ENCODE measurements around the gene TRAF3IP1.
"Not testable (repeated sequence)": the region's sequence is repeated elsewhere in the genome, so short reads cannot be mapped to it uniquely, and the experiment has no call there.

Gene TRAF3IP1

DNA sequence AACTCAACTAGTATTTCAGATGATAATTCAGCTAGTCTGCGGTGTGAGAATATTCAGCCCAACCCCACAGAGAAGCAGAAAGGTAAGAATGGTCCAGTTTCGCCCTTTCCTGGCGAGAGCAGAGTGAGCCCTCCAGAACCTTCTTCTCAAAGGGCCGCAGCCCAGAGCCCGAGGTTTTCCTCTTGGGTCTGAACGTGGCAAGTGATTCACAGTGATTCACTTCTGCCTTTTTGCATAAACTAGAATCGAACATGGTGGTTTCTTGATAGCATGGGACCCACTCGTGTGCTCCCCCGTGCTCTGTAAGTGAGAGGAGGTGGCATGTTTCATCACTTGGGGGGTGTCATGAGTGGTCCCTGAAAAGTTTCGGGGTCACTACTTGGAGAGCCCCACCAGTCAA is 24.2 kb downstream of the TRAF3IP1 start:
- no peak for DNase-seq

DNA sequence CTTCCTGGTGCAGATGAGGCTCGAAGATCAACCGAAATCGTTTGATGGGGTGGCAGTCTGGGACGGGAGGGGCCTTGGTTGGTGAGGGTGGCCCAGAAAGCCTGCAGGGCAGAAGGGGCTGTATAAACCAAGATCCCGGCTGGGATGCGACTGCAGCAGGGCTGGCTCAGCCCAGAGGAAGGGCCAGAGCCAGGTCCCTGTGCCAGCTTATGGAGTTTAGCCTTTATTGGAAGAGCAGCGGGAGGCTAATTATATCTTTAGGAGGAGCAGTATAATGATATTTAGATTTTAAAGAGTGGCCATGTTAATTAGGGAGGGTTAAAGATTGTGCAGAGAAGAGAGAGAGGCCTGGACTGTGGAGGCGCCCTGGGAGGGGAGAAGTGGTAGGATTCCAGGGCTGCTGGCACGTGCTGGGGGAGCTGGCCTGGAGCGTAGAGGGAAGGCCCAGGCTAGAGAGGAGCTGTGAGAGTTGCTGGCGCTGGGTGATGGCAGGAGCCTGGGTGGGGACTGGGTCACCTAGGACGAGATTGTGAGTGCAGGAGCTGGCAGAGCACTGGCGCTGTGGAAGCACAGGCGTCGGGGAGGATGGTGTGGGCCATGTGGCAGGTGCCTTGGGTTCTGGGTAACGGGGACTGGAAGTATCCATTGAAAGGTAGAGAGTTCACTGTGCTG is 25.1 kb downstream of the TRAF3IP1 start:
- DNase-seq = no peak

DNA sequence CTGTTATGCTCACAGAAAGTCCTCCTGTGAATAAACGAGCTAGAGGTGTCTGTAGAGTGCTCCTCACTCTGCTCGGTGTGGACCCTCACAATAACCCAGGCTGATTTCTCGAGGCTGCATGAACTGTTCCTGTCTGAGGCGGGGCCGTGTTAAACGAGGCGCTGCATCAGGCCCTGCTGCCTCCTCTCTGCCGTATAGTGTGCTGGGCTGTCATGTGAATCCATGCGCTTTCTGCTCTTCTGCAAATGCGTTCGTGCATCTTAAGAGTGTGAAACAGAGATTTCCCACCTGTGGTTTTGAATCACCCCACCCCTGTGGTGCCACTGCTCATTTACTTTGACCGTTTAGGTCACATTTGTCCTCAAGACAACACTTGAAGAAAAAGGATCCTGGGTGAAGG is 26.2 kb downstream of the TRAF3IP1 start:
- no peak for DNase-seq

DNA sequence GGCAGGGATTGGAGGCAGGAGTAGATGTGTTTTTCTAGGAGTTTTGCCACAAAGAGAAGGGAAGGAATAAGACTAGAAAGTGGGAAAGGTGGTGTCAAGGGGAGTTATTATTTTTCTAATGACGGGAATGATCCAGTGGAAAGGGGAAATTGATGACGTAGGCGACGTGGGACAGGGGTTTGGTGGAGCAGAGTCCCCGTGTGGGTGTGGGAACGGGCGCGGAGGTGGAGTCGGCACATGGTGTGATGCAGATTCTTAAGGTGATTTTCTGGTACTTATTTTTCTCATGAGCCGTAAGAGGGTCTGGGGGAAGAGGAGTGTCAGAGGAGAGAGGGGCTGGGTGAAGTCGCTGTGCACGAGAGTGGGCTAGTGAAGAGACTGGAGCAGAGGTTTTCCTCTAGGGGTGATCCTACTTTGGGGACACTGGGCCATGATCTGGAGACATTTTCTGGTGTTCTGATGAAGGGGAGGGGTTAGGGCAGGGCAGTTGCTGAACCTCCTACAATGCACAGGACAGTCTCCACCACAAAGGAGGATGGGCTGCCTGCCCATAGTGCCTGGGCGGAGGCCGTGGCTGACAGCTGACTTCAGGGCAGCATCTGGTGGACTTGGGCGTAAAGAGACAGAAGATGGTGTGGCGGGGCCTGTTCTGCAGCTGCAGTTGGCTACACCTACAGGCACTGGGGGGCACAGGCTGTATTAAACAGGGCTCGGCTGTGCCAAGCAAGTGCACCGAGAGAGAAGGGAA is 30.0 kb downstream of the TRAF3IP1 start:
- DNase-seq = no peak

DNA sequence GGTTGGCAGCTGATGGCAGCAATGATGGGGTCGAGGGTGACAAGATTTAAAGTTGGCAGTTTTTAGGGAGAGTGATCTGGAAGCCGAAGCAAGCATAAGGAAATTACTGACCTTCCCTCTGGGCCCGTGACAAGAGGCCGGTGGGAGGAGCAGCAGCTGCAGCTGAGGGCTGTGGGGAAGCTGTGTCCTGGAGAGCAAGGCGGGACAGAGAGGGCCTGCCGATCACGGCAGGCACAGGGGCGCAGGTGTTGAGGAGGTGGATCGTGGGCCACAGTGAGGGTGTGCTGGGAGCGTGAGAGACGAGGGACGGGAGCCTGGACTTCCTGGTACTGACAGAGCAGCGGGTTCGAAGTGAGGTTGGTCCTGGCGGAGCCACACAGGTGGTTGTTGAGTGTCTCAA is 31.0 kb downstream of the TRAF3IP1 start:
- no peak for DNase-seq

DNA sequence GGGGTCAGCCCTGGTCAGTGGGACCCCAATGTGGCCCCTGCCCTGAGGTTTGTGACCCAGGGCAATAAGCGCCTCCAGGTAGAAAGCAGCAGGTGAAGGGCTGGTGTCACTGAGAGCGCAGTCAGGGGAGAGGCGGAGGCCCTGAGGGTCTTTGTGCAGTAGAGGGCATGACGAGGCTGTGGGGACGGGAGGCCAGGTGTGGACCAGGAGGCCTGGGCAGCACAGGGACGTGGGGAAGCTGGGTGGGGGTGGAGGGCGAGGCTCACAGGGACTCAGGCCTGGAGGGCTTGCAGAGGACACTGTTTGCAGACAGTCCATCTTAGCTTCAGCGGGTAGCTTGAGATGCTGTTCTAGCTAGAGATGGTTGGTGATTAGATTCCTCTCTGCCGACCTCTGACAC is 32.0 kb downstream of the TRAF3IP1 start:
- no peak for DNase-seq

DNA sequence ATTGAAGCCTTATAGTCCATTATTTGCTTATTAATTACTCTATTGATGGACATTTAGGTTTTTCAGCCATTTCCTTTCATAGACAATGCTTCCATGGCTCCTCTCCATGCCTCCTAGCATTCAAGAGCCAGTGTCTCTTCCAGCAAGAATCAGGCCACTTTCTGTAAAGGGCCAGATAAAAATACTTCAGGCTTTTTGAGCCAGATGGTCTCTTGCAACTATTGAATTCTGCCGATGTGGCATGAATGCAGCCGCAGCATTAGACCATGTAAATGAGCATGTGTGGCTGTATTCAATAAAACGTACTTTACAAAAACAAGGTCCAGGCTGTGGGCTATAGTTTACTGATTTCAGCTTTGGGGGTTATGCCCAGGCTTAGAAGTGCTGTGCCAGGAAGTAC is 38.5 kb downstream of the TRAF3IP1 start:
- DNase-seq = no peak

DNA sequence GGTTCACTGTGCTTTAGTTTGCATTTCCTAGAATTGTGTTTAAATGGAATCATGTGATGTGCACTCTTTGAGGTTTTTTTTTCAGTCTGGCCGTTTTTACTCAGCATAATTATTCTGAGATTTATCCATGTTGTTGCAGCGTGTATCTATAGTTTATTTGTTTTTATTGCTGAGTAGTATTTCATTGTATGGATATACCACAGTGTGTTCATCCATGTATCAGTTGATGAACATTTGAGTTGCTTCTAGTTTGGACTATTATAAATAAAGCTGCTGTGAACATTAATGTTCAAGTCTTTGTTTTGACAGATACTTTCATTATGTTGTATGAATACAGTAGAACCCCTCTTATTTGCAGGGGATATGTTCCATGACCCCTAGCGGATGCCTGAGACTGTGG is 39.1 kb downstream of the TRAF3IP1 start:
- DNase-seq = no peak

DNA sequence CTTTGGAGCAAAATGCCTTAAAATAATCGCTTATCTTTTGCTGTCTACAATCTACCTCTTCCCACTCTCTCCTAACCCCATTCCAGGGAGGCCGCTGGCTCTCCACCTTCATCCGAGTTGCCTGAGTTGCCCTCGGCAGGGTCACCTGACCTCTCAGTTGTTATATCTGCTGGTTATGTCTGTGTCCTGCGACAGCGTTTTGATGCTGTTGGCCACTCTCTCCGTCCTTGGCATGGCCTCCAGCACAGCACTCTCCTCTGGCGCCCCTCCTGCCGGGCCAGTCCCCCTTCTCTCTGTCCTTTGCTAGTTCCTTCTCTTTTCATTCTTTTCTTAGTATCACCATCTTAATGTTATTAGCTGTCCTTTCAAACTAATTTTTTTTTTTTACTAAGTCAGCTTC is 41.6 kb downstream of the TRAF3IP1 start:
- DNase-seq = no peak

DNA sequence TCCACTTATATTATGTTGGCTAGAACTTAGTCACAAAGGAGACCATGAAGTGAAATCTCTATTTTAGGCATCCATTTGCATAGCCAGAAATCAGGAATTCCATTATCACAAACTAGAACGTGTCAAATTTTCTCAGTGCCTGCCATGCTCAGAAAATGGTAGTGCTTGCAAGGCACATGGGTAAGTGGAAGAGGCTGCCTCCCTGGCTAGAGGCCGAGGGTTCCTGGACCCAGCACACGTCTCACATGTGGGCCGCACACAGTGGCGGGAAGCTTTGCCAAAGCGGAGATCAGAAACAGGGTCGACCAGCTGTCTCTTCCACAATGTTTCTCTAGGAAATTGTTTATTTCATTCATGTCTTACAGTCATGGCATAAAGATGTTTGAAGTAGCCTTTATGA is 42.3 kb downstream of the TRAF3IP1 start:
- DNase-seq = no peak

DNA sequence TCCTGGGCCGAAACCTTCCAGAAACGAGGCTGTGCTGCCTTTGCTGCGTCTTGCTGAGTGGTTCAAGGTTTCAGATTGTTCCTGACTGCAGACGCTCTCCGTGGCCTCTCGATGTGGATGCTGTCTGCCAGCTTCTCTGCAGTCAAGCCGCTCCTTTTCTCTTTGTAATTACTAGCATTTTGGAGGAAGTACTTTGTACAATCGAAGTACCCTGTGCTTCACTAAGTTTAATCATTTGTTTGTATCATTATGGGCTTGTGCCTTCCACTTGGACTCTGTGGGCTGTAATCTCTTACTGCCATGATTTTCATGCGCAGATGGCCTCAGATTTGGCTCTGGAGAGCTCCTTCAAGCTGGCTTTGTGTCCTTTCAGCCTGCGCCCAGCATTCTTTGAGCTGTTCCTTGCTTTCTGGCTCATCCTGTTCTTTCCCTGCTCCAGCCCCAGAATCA is 49.3 kb downstream of the TRAF3IP1 start:
- no peak for DNase-seq

DNA sequence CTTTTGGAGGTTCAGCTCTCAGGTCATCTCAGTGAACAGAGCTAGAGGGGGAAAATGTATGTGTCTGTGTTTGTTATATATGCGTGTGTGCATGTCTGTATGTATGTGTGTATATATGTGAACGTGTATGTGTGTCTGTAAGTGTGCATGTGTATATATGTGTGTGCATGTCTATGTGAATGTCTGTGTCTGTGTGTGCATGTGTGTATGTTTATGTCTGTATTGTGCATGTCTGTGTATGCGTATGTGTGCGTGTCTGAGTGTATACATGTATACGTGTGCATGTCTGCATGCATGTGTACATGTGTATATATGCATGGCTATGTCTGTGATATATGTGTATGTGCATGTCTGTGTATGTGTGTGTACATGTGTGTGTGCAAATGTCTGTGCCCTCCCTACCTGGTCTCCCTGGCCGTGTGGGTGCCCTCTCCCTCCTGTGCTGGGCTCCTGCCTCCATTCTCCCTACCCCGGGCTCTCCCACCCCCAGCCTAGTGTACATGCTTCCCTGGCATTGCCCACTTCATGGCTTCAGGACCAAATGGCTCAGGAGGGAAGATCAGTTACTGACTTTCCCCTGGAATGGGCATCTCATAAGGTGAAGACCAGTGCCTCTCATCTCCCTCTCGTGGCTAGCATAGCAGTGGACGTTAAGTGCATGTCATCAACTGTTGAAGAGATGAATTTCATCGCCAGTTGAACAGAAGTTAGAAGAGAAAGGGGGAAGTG is 49.9 kb downstream of the TRAF3IP1 start:
- DNase-seq = no peak

DNA sequence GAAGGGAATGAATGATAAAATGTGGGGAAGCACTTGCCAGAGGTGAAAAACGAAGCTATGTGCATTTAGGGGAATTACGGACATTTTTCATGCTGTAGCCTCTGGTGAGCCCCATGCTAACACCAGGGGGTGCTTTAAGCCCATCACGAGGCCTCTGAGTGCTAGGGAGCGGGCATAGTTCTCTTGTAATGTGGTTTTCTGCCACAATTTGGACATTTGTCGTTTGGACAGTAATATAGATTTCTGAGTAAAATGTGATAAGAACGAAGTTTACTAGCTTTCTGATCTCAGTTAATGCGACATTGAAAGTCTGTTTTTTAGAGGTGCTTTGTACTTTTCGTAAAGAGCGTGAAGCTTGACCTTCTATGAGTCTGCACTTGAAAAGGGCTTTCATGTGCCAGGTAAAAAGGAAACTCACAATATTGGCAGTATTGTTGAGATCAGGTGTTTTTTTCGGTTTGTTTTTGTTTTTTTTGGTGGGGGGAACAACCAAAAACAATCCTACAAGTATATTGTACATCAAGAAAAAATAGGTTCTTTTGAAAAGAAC is 50.6 kb downstream of the TRAF3IP1 start:
- peak; percentile 65 for DNase-seq

DNA sequence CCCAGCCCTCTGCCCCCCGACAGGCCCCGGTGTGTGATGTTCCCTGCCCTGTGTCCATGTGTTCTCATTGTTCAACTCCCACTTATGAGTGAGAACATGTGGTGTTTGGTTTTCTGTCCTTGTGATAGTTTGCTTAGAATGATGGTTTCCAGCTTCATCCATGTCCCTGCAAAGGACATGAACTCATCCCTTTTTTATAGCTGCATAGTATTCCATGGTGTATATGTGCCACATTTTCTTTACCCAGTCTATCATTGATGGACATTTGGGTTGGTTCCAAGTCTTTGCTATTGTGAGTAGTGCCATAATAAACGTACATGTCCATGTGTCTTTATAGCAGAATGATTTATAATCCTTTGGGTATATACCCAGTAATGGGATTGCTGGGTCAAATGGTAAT is 52.0 kb downstream of the TRAF3IP1 start:
- not testable (repeated sequence) for DNase-seq

DNA sequence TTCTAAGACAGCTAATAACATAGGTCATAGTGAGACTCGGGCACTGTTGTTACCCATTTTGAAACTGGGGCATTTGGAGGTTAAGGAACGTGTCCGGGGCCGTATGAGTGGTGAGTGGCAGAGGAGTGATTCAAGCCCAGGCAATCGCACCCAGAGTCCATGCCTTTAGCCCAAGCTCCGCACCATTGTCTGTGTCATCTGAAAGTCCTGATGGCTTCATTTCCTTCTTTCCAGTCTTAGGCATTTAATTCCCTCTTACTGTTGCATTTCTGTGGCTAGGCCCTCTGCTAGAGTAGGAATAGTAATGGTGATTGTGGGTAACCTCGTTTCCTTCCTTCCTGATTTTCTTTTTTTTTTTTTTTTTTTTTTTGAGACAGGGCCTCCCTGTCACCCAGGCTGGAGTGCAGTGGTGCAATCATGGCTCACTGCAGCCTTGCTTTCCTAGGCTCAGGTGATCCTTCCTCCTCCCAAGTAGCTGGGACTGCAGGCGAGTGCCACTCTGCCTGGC is 56.6 kb downstream of the TRAF3IP1 start:
- no peak for DNase-seq

DNA sequence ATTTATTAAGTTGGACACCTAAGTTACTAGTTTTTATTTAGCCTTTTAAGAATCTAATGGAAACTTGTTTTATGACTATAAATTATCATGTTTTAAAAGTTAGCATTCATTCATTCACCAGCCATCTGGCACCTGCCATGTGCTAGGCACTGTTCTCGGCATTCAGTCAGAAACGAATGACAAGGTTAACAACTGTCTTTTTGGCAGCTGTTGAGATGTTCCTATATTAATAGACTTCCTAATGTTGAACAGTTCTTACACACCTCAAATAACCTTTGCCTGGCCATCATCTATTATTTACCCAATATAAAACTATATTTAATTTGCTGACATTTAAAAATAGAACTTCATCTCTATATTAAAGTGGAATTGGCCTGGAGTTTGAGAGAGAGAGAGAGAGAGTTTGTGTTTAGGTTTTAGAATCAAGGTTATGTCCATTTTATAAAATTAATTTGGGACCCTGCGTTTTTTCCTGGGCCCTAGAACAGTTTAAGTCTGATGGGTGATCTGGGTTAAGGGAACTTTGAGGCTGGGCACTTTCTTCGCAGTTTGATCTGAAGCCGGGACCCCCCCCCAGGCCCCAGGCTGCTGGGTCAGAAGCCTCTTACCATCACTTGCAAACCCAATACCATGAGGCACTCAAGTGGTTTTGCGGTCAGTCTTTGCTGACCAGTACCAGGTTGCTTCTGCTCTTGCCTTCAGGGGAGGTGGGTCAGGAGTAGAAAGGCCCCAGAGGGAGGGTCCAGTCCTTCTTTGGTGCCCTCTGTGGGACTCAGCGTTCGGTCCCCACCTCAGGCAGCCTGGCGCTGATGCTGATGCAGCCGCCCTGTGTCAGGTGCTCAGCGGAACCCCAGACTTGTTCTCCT is 58.1 kb downstream of the TRAF3IP1 start:
- DNase-seq = no peak

DNA sequence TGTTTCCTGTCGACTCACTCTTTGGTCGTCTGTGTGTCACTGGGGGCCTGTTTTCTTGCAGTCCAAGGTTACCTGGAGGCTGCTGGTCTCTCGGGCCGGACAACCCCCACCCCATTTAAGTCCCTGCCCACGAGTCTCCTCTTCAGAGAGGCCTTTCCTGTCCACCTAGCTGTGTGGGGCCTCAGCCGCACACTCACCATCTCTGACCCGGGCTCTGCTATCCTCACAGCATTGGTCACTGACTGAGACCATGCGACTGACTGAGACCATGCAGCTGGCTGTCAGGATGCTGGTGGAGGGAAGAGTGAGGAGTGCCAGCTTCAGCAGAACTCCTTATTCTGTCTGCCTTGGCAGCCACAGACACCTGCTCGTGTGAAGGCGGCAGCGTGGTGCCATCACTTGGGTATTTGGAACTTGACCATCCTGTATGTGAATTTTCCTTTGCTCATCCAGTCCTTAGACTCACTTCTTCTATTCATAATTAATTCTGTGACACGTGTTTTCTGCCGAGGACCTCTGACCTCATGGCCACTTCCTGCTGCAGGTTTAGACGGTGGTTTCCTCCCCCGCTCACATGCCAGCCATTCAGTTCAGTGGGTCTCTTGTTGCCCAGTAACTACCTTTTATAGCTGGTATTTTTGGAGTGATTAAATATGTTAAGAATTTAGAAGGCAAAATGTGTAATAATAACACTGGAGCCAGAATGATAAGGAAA is 58.9 kb downstream of the TRAF3IP1 start:
- peak; percentile 22 for DNase-seq

DNA sequence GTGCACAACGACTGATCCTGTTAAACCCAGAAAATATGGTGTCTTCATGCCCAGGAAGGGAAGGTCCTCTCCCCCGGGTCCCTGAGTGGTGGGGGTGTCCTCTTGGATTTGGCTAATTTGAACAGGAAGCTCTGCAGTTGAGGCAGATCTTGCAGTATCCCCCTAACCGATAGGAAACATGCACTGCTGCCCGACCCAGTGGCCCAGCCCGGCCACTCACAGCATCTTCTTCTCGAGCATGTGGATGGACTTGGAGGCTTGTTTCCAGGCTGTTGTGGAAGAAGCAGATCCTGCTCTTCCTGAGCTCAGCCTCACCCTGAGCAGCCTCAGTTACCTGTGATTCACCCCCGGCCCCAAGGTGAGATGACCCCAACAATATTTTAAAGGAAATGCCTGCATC is 60.0 kb downstream of the TRAF3IP1 start:
- DNase-seq = no peak

DNA sequence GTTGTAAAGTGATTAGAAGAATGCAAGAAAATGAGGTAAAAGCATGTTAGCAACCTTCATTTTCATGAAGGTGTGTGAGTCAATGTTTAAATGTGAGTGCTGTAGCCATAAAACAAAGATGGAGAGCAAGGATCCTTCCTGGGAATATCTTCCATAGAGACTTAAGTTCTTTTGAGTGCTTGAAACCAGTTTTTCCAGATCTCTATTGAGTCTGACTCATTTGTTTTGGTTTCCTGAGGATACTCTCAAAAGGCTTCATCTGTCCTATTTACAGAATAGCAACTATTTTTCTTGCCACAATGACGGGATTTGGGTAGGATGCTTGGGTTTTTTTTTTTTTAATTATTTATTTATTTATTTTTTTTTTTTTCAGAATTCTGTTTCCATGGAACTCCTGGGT is 60.5 kb downstream of the TRAF3IP1 start:
- DNase-seq = peak; percentile 56

DNA sequence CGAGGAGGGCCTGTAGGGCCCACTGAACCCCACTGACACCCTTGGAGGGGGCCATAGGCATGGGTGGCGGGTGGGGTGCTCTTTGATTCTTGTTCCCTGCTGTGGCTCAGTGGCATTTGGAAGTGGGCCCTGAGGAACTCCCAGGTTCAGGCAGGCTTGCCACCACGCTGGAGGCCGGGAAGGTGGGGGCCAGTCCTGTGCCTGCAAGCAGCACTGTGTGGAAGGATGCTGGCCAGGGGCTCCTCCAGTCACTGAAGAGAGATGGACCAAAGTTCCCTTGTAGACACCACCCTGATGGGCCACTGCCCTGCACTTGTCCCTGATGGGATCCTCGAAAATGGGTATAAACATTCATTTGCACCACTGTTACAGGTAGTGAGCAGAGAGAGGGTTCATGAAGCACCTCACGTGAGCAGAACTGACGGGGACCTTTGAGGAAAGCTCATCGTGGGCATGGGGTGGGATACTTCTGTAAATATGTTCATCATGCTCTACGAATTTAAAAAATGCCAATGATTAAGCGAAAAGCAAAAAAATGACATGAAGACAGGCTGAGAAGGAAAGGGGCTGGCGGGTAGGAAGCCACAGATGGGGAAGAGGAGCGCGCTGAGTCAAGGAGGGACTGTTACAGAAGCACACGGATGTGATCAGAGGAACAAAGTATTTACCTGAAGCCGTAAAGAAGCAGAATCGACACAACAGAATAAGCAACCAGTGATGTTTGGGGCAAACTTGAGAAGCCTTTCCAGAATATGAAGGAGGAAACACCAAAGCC is 61.2 kb downstream of the TRAF3IP1 start:
- no peak for DNase-seq

DNA sequence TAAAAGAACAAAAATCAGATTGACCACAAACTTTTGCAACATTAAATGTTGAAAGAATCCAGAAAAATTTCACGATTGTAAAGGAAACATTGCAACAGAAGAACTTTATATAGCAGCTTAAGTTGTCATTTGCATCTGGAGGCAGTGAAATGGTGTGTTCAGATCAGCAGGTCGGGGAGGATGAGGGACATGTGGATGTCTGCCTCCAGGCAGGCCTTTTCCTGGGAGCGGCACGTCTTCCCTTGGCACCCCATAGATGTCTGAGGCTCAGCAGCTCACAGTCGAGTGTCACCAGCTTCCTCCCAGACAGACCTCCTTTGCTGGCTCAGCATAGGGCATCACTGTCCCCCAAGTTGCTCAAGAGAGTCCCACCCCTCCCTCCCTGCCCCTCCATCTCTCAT is 62.1 kb downstream of the TRAF3IP1 start:
- no peak for DNase-seq

All from HCEC 1CT (cell line).